ENCODE measurements around the gene UBE2J1.

Gene UBE2J1

GRCh38 chr6:89351671-89352277, 748 bp downstream of the UBE2J1 start:
- peak overlapping the region; percentile 47 for H3K27ac ChIP-seq (ENCODE audit: poor library complexity, severe bottlenecking)
- no peaks in the 10 kb centered on the region for H3K9me3 ChIP-seq (ENCODE audit: severe bottlenecking)
- DNase-seq (ENCODE audit: low spot score) (no peak), ATAC-seq (ENCODE audit: low read depth) (no peak)
- H3K4me1 ChIP-seq (ENCODE audit: insufficient read depth, poor library complexity, severe bottlenecking), result peaks cover 13% of the 10 kb centered on the region
- H3K36me3 ChIP-seq (ENCODE audit: low read depth), result no peaks in the 10 kb centered on the region
- TF ChIP-seq CTCF (IDR thresholded peaks at IDR 0.05; ENCODE audit: poor library complexity, severe bottlenecking), result no peak
- no peaks in the 10 kb centered on the region for H3K27me3 ChIP-seq (ENCODE audit: insufficient read depth, poor library complexity, severe bottlenecking)
- peak overlapping the region; percentile 58 for H3K4me3 ChIP-seq (ENCODE audit: severe bottlenecking)

GRCh38 chr6:89350281-89350966, 2.1 kb downstream of the UBE2J1 start:
- TF ChIP-seq CTCF (IDR thresholded peaks at IDR 0.05; ENCODE audit: poor library complexity, severe bottlenecking), result no peak
- no peaks in the 10 kb centered on the region for H3K9me3 ChIP-seq (ENCODE audit: severe bottlenecking)
- H3K27ac ChIP-seq (ENCODE audit: poor library complexity, severe bottlenecking), result no peak overlapping the region
- no peak overlapping the region for H3K4me3 ChIP-seq (ENCODE audit: severe bottlenecking)
- H3K4me1 ChIP-seq (ENCODE audit: insufficient read depth, poor library complexity, severe bottlenecking), result peaks cover 14% of the 10 kb centered on the region
- DNase-seq (ENCODE audit: low spot score) (no peak), ATAC-seq (ENCODE audit: low read depth) (no peak)
- H3K36me3 ChIP-seq (ENCODE audit: low read depth), result no peaks in the 10 kb centered on the region
- no peaks in the 10 kb centered on the region for H3K27me3 ChIP-seq (ENCODE audit: insufficient read depth, poor library complexity, severe bottlenecking)

GRCh38 chr6:89348372-89348771, 4.2 kb downstream of the UBE2J1 start:
- H3K4me3 ChIP-seq (ENCODE audit: severe bottlenecking), result no peak overlapping the region
- H3K9me3 ChIP-seq (ENCODE audit: severe bottlenecking), result no peaks in the 10 kb centered on the region
- H3K4me1 ChIP-seq (ENCODE audit: insufficient read depth, poor library complexity, severe bottlenecking), result peaks cover 14% of the 10 kb centered on the region
- H3K27ac ChIP-seq (ENCODE audit: poor library complexity, severe bottlenecking), result no peak overlapping the region
- no peaks in the 10 kb centered on the region for H3K27me3 ChIP-seq (ENCODE audit: insufficient read depth, poor library complexity, severe bottlenecking)
- DNase-seq (ENCODE audit: low spot score) (no peak), ATAC-seq (ENCODE audit: low read depth) (no peak)
- peaks cover 4% of the 10 kb centered on the region; the same call in 1 of the 2 replicates for H3K36me3 ChIP-seq (ENCODE audit: low read depth)
- TF ChIP-seq CTCF (IDR thresholded peaks at IDR 0.05; ENCODE audit: poor library complexity, severe bottlenecking), result no peak

- H3K4me3 ChIP-seq (ENCODE audit: severe bottlenecking), result no peak overlapping the region
- no peak overlapping the region for H3K27ac ChIP-seq (ENCODE audit: poor library complexity, severe bottlenecking)
- no peak for ATAC-seq (ENCODE audit: low read depth)
- no peak for DNase-seq (ENCODE audit: low spot score)
- H3K27me3 ChIP-seq (ENCODE audit: insufficient read depth, poor library complexity, severe bottlenecking), result no peaks in the 10 kb centered on the region
- H3K9me3 ChIP-seq (ENCODE audit: severe bottlenecking), result no peaks in the 10 kb centered on the region
- H3K4me1 ChIP-seq (ENCODE audit: insufficient read depth, poor library complexity, severe bottlenecking), result peaks cover 14% of the 10 kb centered on the region
- H3K36me3 ChIP-seq (ENCODE audit: low read depth), result peaks cover 4% of the 10 kb centered on the region; the same call in 1 of the 2 replicates
- TF ChIP-seq CTCF (IDR thresholded peaks at IDR 0.05; ENCODE audit: poor library complexity, severe bottlenecking), result no peak
These were observed 4.7 kb downstream of the UBE2J1 start for GRCh38 chr6:89347825-89348224.

- DNase-seq (ENCODE audit: low spot score), result no peak
- H3K27me3 ChIP-seq (ENCODE audit: insufficient read depth, poor library complexity, severe bottlenecking), result no peaks in the 10 kb centered on the region
- peaks cover 16% of the 10 kb centered on the region for H3K36me3 ChIP-seq (ENCODE audit: low read depth)
- H3K9me3 ChIP-seq (ENCODE audit: severe bottlenecking), result no peaks in the 10 kb centered on the region
- ATAC-seq (ENCODE audit: low read depth), result peak; percentile 38; the same call in 2 of the 3 replicates
- no peak overlapping the region for H3K27ac ChIP-seq (ENCODE audit: poor library complexity, severe bottlenecking)
- H3K4me3 ChIP-seq (ENCODE audit: severe bottlenecking), result no peak overlapping the region
- TF ChIP-seq CTCF (IDR thresholded peaks at IDR 0.05; ENCODE audit: poor library complexity, severe bottlenecking), result no peak
- H3K4me1 ChIP-seq (ENCODE audit: insufficient read depth, poor library complexity, severe bottlenecking), result peaks cover 11% of the 10 kb centered on the region
These were observed 6.1 kb downstream of the UBE2J1 start for GRCh38 chr6:89346433-89346832.
